Fibroblast of the aortic adventitia (primary cell): ENCODE measurements around the gene SOX10. TPM values are rescaled to one million over a fixed set of nuclear protein-coding genes. Genes with fewer than 3 reads are reported as not detected.

Experiments
- DNase-seq: peaks from one replicate; pipeline ENCODE4 v3.0.0-alpha.2; 2010; ENCODE audit warnings: low read depth
- H3K4me3 ChIP-seq: 2 replicates; pipeline ENCODE4 v1.5.1; 2011; ENCODE audit warnings: low read depth, mild to moderate bottlenecking, control low read depth, low read length, moderate library complexity
- CTCF ChIP-seq: IDR thresholded peaks from 2 replicates; pipeline ENCODE4 v1.5.1; 2011; ENCODE audit warnings: mild to moderate bottlenecking, low read length, control low read depth, inconsistent platforms; ENCODE audit not compliant: insufficient read depth
- total RNA-seq: library from RNA; depleted of rRNA; stranded (reverse); fragments of >200 nt; gene quantifications from 2 replicates; pipeline ENCODE4 v1.2.3, GENCODE V29; 2012; ENCODE audit warnings: low replicate concordance

Gene SOX10
- total RNA-seq, 1 donor = not detected

- no peak for DNase-seq
- no peak for TF ChIP-seq CTCF
- H3K4me3 ChIP-seq = no peak overlapping the region
Measured at GRCh38 chr22:37925330-37925729, 59.0 kb downstream of the SOX10 start.

- no peak overlapping the region for H3K4me3 ChIP-seq
- DNase-seq = no peak
- TF ChIP-seq CTCF = no peak
Measured at GRCh38 chr22:37924386-37925065, 59.8 kb downstream of the SOX10 start.

GRCh38 chr22:37923927-37924326, 60.4 kb downstream of the SOX10 start:
- DNase-seq = no peak
- no peak for TF ChIP-seq CTCF
- no peak overlapping the region for H3K4me3 ChIP-seq

Other genes starting within 250 kb of the SOX10 start
- gene GCAT, start 176.6 kb downstream of the SOX10 start, total RNA-seq = 13.1 and 16.2 TPM in 2 replicates
- gene GALR3, start 161.2 kb downstream of the SOX10 start, total RNA-seq = not detected in 2 replicates
- gene ANKRD54, start 140.2 kb downstream of the SOX10 start, total RNA-seq = 19.0 and 38.6 TPM in 2 replicates
- gene EIF3L, start 135.1 kb downstream of the SOX10 start, total RNA-seq = 181 and 457 TPM in 2 replicates
- 13.2 and 24.7 TPM in 2 replicates for gene MICALL1, start 78.3 kb downstream of the SOX10 start, total RNA-seq
- 0.54 TPM in 1 of 2 replicates, not detected in the other for gene C22orf23, start 31.0 kb downstream of the SOX10 start, total RNA-seq
- 18.3 and 112 TPM in 2 replicates for gene POLR2F, start 30.9 kb downstream of the SOX10 start, total RNA-seq
- 6.5 and 14.5 TPM in 2 replicates for gene PICK1, start 72.8 kb upstream of the SOX10 start, total RNA-seq
- 0.18 and 1.6 TPM in 2 replicates for gene SLC16A8, start 99.6 kb upstream of the SOX10 start, total RNA-seq
- 3.2 and 6.0 TPM in 2 replicates for gene BAIAP2L2, start 126.1 kb upstream of the SOX10 start, total RNA-seq
- gene PLA2G6, start 197.3 kb upstream of the SOX10 start, total RNA-seq = 9.3 and 12.3 TPM in 2 replicates
- gene MAFF, start 217.4 kb upstream of the SOX10 start, total RNA-seq = 21.8 and 33.7 TPM in 2 replicates